Activated CD8-positive, alpha-beta memory T cell treated with anti-CD3 and anti-CD28 coated beads, Interleukin-2, amount 50 U/mL, for 24 hours (primary cell): ENCODE measurements around the gene SEMA6C.
A peak's percentile ranks its signal among the peaks of the same experiment; 100 is the strongest.
"Not testable (repeated sequence)": the region's sequence is repeated elsewhere in the genome, so short reads cannot be mapped to it uniquely, and the experiment has no call there.

Source experiments
- DNase-seq: peaks from one replicate; pipeline ENCODE4 v3.0.0-alpha.2; 2020; ENCODE audit errors: extremely low read depth

The SEMA6C gene

GRCh38 chr1:151146412-151147131 lies at the start of gene SEMA6C:
Gene SEMA6C, minus strand, starts transcription at chr1:151146631. Its CDS starts 4,010 bp downstream, at chr1:151142621.
- DNase-seq = peak; percentile 72

GRCh38 chr1:151194894-151195594 lies 48.6 kb upstream of the SEMA6C start:
- DNase-seq = not testable (repeated sequence)

GRCh38 chr1:151193856-151194255 lies 47.4 kb upstream of the SEMA6C start:
- no peak for DNase-seq

- no peak for DNase-seq
Measured at GRCh38 chr1:151193304-151193703, 46.9 kb upstream of the SEMA6C start.

- no peak for DNase-seq
Measured at GRCh38 chr1:151192047-151192446, 45.6 kb upstream of the SEMA6C start.

GRCh38 chr1:151189637-151190445 lies 43.4 kb upstream of the SEMA6C start, which contains the start of gene VPS72:
Gene VPS72, minus strand, starts transcription at chr1:151190197. Its CDS starts 76 bp downstream, at chr1:151190121.
- peak; percentile 72 for DNase-seq

GRCh38 chr1:151188667-151189066 lies 42.2 kb upstream of the SEMA6C start:
- DNase-seq = not testable (repeated sequence)

- no peak for DNase-seq
Measured at GRCh38 chr1:151187205-151187604, 40.8 kb upstream of the SEMA6C start.

- no peak for DNase-seq
Measured at GRCh38 chr1:151184211-151184610, 37.8 kb upstream of the SEMA6C start.

GRCh38 chr1:151176514-151177045 lies 30.1 kb upstream of the SEMA6C start:
- DNase-seq = no peak

- no peak for DNase-seq
Measured at GRCh38 chr1:151175863-151176262, 29.4 kb upstream of the SEMA6C start, which contains the start of gene TMOD4. Gene TMOD4, minus strand, starts transcription at chr1:151175981. Its CDS starts 1,106 bp downstream, at chr1:151174875.

- no peak for DNase-seq
Measured at GRCh38 chr1:151175041-151175741, 28.8 kb upstream of the SEMA6C start.

GRCh38 chr1:151171190-151171589 lies 24.8 kb upstream of the SEMA6C start:
- DNase-seq = no peak

- no peak for DNase-seq
Measured at GRCh38 chr1:151167116-151167515, 20.7 kb upstream of the SEMA6C start.

GRCh38 chr1:151166505-151166956 lies 20.1 kb upstream of the SEMA6C start:
- no peak for DNase-seq

GRCh38 chr1:151165738-151166504 lies 19.5 kb upstream of the SEMA6C start, which contains the start of the genes LYSMD1 and SCNM1:
Gene LYSMD1, minus strand, starts transcription at chr1:151165902. Its CDS starts 644 bp downstream, at chr1:151165258.
Gene SCNM1, plus strand, starts transcription at chr1:151166144. Its CDS starts 9 bp downstream, at chr1:151166153.
- peak; percentile 91 for DNase-seq

- DNase-seq = no peak
Measured at GRCh38 chr1:151165281-151165737, 18.9 kb upstream of the SEMA6C start.

- DNase-seq = no peak
Measured at GRCh38 chr1:151164732-151165280, 18.4 kb upstream of the SEMA6C start.

- no peak for DNase-seq
Measured at GRCh38 chr1:151159373-151159772, 12.9 kb upstream of the SEMA6C start.
